ENCODE results near the gene UPK1A. TPM values are rescaled to one million over a fixed set of nuclear protein-coding genes. Genes with fewer than 3 reads are reported as not detected.

UPK1A gene
- total and polyA plus RNA-seq, 10 of the 15 experiments (the other 5 are each of a cell fraction or from before 2014, with no cell fraction given): 0.15 to 1.9 (median 0.26) TPM; not detected in 7

DNA sequence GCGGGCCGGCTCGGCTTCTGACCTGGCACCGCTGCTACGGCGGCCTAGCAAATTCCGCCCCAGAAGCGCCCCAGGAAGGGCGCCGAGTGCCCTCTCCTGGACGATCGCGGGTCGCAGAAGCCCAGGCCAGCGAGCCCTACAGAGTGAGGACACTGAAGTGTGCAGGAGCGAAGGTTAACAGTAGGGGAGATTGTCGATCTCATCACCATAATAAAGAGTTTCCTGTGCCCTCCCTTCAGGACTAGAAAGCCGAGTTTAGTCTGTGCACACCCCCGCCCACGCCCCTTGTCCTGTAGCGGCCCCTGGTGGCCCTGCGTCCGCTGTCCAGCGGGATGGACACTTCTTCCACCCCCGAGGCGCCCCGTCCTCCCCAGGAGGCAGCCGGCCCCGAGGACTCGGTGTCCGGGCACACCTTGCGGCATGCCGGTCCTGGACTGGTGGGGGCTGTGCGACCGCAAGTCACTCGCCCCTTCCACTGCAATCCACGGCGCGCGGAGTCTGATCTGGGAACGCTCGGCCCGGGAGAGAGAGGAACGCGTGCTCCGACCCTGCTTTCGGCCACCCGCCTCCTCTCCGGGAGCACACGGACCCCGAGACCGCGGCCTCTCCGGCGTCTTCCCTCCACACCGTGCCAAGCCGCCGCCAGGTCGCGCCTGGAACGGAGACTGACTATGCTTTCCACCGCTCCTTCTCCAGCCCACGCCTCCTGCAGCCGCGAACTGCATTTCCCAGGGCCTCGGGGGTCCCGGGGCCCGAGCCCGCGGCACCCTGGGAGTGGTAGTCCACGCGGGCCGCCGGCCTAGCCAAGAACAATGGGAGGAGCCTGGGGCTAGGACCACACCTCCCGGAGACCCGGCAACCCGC is 50.7 kb downstream of the UPK1A start:
- Histone ChIP-seq H4K20me1 (ENCODE audit: control insufficient read depth, insufficient read depth) (no peaks in the 10 kb centered on the region), H2AFZ (ENCODE audit: control insufficient read depth, low read depth, low read length) (peak overlapping the region; percentile 87), H3K4me1 (ENCODE audit: control insufficient read depth, insufficient read depth, low read length) (peaks cover 32% of the 10 kb centered on the region), H3K4me3 (peak overlapping the region; percentile 82), H3K27me3 (replicated peaks in 1 of 2; ENCODE audit: control insufficient read depth in 2 of 2, insufficient read depth in 2 of 2, low read length in 1 of 2) (no peaks in the 10 kb centered on the region), H3K9ac (ENCODE audit: control insufficient read depth, insufficient read depth, low read length) (peak overlapping the region; percentile 77), H3K36me3 (ENCODE audit: control insufficient read depth in 2 of 2, insufficient read depth in 2 of 2, low read length in 1 of 2) (peaks cover 0 to 6% of the 10 kb centered on the region in 2 experiments; a peak in 3 of 4 replicates), H3K4me2 (ENCODE audit: control insufficient read depth, insufficient read depth) (peak overlapping the region; percentile 99), H3K27ac (ENCODE audit: control insufficient read depth, insufficient read depth) (peak overlapping the region; percentile 95), H3K79me2 (ENCODE audit: control insufficient read depth, insufficient read depth, low read length) (peaks cover 68% of the 10 kb centered on the region), H3K9me3 (replicated peaks; ENCODE audit: control insufficient read depth, insufficient read depth, low read length) (no peaks in the 10 kb centered on the region)
- intact Hi-C loops (cut with micrococcal nuclease; ENCODE audit: unreplicated experiment): loop anchor here (1.0 to 2.0 kb wide), 4 partner anchors 23 to 214 kb away; partner anchors contain the start of genes PSENEN and U2AF1L4
- FAIRE-seq (peak; percentile 61), ATAC-seq (peak; percentile 75), DNase-seq (ENCODE audit: low read depth, low spot score) (peak; percentile 77)
- CTCF ChIA-PET: interaction anchor here (6.4 to 7.3 kb wide), 2 partner anchors 15 to 22 kb away, joined by 77 to 271 read pairs; no protein-coding TSS in a partner anchor
- 1% methylated on average over 70 of the region's 77 CpGs for WGBS (ENCODE audit: insufficient coverage, insufficient replicate concordance, low lambda C conversion rate, missing lambda C conversion rate)
- no TSS peak for BruUV-seq (replicated peaks)
- RAD21 ChIA-PET (ENCODE audit: unreplicated experiment): interaction anchor here (6.3 kb wide), 1 partner anchor 18 kb away, joined by 430 read pairs; the partner anchor contains the start of gene ZBTB32
- in situ Hi-C loops (cut with MboI): no loop called here
- POLR2A ChIA-PET: interaction anchor here (1.8 to 12.1 kb wide), 3 partner anchors 18 to 26 kb away, joined by 12 to 516 read pairs (median 91); partner anchors contain the start of genes IGFLR1, PSENEN, U2AF1L4 and ZBTB32
- SMC1A ChIA-PET (ENCODE audit: uncharacterized antibody, unreplicated experiment): interaction anchor here (6.3 kb wide), 1 partner anchor 19 kb away, joined by 375 read pairs; the partner anchor contains the start of gene ZBTB32
- TF ChIP-seq SRF (IDR thresholded peaks at IDR 0.05; ENCODE audit: low read depth in 2 of 2, low read length in 2 of 2): 0 out of 4 replicates have a peak, but pooled peaks of 1 of the 2 experiments have one; percentile 9
- TF ChIP-seq IRF3 (IDR thresholded peaks at IDR 0.05): no peak
- no peak for TF ChIP-seq ZNF24 (IDR thresholded peaks at IDR 0.05)
- peak; percentile 86; the same call in 1 of the 2 replicates for TF ChIP-seq NR2C1 (IDR thresholded peaks at IDR 0.05)
- TF ChIP-seq ZNF687 (IDR thresholded peaks at IDR 0.05): peak; percentile 3; the same call in 1 of the 2 replicates
- TF ChIP-seq ZNF207 (IDR thresholded peaks at IDR 0.05; ENCODE audit: borderline replicate concordance): no peak
- peak; percentile 77 for TF ChIP-seq GATAD2B (conservative IDR thresholded peaks at IDR 0.05; ENCODE audit: low read depth)
- TF ChIP-seq POU2F2 (IDR thresholded peaks at IDR 0.05; ENCODE audit: borderline replicate concordance, low read depth, low read length): no peak
- TF ChIP-seq DPF2 (IDR thresholded peaks at IDR 0.05): peak; percentile 52; the same call in 1 of the 2 replicates
- no peak for TF ChIP-seq BRCA1 (IDR thresholded peaks at IDR 0.05; ENCODE audit: low read depth, low read length)
- peak; percentile 60 for TF ChIP-seq RELA (IDR thresholded peaks at IDR 0.05; ENCODE audit: borderline replicate concordance, partially characterized antibody)
- no peak for TF ChIP-seq SPI1 (IDR thresholded peaks at IDR 0.05; ENCODE audit: borderline replicate concordance, insufficient read depth, low read depth, low read length)
- no peak for TF ChIP-seq PAX8 (IDR thresholded peaks at IDR 0.05)
- TF ChIP-seq, protein P1, sequence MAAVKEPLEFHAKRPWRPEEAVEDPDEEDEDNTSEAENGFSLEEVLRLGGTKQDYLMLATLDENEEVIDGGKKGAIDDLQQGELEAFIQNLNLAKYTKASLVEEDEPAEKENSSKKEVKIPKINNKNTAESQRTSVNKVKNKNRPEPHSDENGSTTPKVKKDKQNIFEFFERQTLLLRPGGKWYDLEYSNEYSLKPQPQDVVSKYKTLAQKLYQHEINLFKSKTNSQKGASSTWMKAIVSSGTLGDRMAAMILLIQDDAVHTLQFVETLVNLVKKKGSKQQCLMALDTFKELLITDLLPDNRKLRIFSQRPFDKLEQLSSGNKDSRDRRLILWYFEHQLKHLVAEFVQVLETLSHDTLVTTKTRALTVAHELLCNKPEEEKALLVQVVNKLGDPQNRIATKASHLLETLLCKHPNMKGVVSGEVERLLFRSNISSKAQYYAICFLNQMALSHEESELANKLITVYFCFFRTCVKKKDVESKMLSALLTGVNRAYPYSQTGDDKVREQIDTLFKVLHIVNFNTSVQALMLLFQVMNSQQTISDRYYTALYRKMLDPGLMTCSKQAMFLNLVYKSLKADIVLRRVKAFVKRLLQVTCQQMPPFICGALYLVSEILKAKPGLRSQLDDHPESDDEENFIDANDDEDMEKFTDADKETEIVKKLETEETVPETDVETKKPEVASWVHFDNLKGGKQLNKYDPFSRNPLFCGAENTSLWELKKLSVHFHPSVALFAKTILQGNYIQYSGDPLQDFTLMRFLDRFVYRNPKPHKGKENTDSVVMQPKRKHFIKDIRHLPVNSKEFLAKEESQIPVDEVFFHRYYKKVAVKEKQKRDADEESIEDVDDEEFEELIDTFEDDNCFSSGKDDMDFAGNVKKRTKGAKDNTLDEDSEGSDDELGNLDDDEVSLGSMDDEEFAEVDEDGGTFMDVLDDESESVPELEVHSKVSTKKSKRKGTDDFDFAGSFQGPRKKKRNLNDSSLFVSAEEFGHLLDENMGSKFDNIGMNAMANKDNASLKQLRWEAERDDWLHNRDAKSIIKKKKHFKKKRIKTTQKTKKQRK (IDR thresholded peaks at IDR 0.05; ENCODE audit: low read depth, low read length): no peak
